H1 (cell line): ENCODE results near the gene TRPV4. TPM values are rescaled to one million over a fixed set of nuclear protein-coding genes. Genes with fewer than 3 reads are reported as not detected.

Experiments used
- CTCF ChIA-PET: fragments of 300-600 bp; sonication (Branson Sonifier 250); formaldehyde crosslinking; loops from one replicate; lab custom pipeline; 2021; ENCODE audit not compliant: partially characterized antibody; lab: Charles Lee
- POLR2A ChIA-PET: fragments of 300-600 bp; sonication (Branson Sonifier 250); formaldehyde crosslinking; loops from one replicate; lab custom pipeline; 2021; ENCODE audit warnings: inconsistent platforms; ENCODE audit not compliant: partially characterized antibody; lab: Charles Lee
- DNase-seq, 2 experiments: peaks; one replicate each; pipeline versions ENCODE4 v3.0.0 to v3.0.0-alpha.2; 2010 to 2022; ENCODE audit warnings: low spot score in 2 of 2, low read depth in 1 of 2, mixed read lengths in 1 of 2
- FAIRE-seq: peaks from 2 replicates; lab custom pipeline; 2011; peaks lifted over from hg19 to GRCh38; lab: Jason Lieb, UNC
- H2AFZ ChIP-seq: 2 replicates; pipeline ENCODE4 v1.8.1; 2012; ENCODE audit warnings: low read length, inconsistent platforms
- H2AK5ac ChIP-seq: 2 replicates; pipeline ENCODE4 v1.6.1; 2013; ENCODE audit warnings: low read depth, low read length
- H2BK120ac ChIP-seq: replicated peaks from 2 replicates; pipeline ENCODE3; 2013; ENCODE audit warnings: low read depth, low read length, inconsistent platforms
- H2BK12ac ChIP-seq: 2 replicates; pipeline ENCODE4 v1.6.1; 2013; ENCODE audit warnings: low read depth, low read length
- H2BK15ac ChIP-seq: 2 replicates; pipeline ENCODE4 v1.6.1; 2013; ENCODE audit warnings: low read length
- H2BK20ac ChIP-seq: 2 replicates; pipeline ENCODE4 v1.6.1; 2013; ENCODE audit warnings: low read length
- H2BK5ac ChIP-seq: 2 replicates; pipeline ENCODE4 v1.6.1; 2013; ENCODE audit warnings: low read depth, low read length
- H3K14ac ChIP-seq: 2 replicates; pipeline ENCODE4 v1.6.1; 2013; ENCODE audit warnings: inconsistent platforms; ENCODE audit not compliant: insufficient read length
- H3K18ac ChIP-seq: 2 replicates; pipeline ENCODE4 v1.6.1; 2013; ENCODE audit warnings: low read length; ENCODE audit errors: extremely low read depth
- H3K23ac ChIP-seq: 2 replicates; pipeline ENCODE4 v1.6.1; 2013; ENCODE audit warnings: inconsistent platforms; ENCODE audit not compliant: insufficient read length
- H3K23me2 ChIP-seq: 2 replicates; pipeline ENCODE4 v1.6.1; 2013; ENCODE audit warnings: low read depth, low read length
- H3K27ac ChIP-seq: 2 replicates; pipeline ENCODE4 v1.6.1; 2011; ENCODE audit warnings: low read depth, low read length, inconsistent platforms
- H3K27me3 ChIP-seq, 4 experiments: replicated peaks in 1 of 4; 1 replicate in 1 of 4; 2 replicates in 3 of 4; pipeline versions ENCODE4 v1.6.1 to v1.8.1; 2011 to 2013; ENCODE audit warnings: low read length in 3 of 4, mild to moderate bottlenecking in 3 of 4, inconsistent platforms in 2 of 4, mixed read lengths in 2 of 4, moderate library complexity in 1 of 4; ENCODE audit not compliant: control insufficient read depth in 3 of 4, insufficient read depth in 3 of 4; ENCODE audit errors: extremely low read depth in 1 of 4
- H3K36me3 ChIP-seq, 4 experiments: 2 replicates each; pipeline versions ENCODE4 v1.6.1 to v1.8.1; 2011 to 2013; ENCODE audit warnings: mild to moderate bottlenecking in 4 of 4, low read length in 3 of 4, moderate library complexity in 2 of 4, control low read depth in 1 of 4, inconsistent platforms in 1 of 4; ENCODE audit not compliant: insufficient read depth in 4 of 4, control insufficient read depth in 2 of 4
- H3K4ac ChIP-seq: replicated peaks from 2 replicates; pipeline ENCODE3; 2013; ENCODE audit warnings: low read length, low read depth, mixed read lengths, inconsistent platforms; ENCODE audit not compliant: insufficient read length
- H3K4me1 ChIP-seq, 4 experiments: replicated peaks in 1 of 4; 1 replicate in 1 of 4; 2 replicates in 3 of 4; pipeline versions ENCODE4 v1.6.1 to v1.8.1; 2011 to 2013; ENCODE audit warnings: low read length in 3 of 4, inconsistent platforms in 2 of 4, mixed read lengths in 1 of 4; ENCODE audit not compliant: insufficient read depth in 4 of 4, control insufficient read depth in 3 of 4
- H3K4me2 ChIP-seq, 2 experiments: 2 replicates each; pipeline versions ENCODE4 v1.6.1 to v1.8.1; 2011 to 2013; ENCODE audit warnings: low read depth in 2 of 2, low read length in 2 of 2, control low read depth in 1 of 2, inconsistent platforms in 1 of 2, mild to moderate bottlenecking in 1 of 2; ENCODE audit not compliant: insufficient read depth in 1 of 2
- H3K4me3 ChIP-seq, 4 experiments: fragments of 200-600, 300-600 bp in 1 of 4; sonication (generic), shearing (Covaris generic), sonication (Bioruptor Twin) in 1 of 4; 2 replicates each; pipeline versions ENCODE4 v1.5.1 to v1.8.1; 2011 to 2016; ENCODE audit warnings: low read length in 4 of 4, low read depth in 3 of 4, control low read depth in 2 of 4, inconsistent platforms in 2 of 4, mild to moderate bottlenecking in 2 of 4, mixed read lengths in 1 of 4, moderate library complexity in 1 of 4; ENCODE audit not compliant: insufficient read depth in 2 of 4; ENCODE audit errors: extremely low read depth in 1 of 4
- H3K56ac ChIP-seq: replicated peaks from 2 replicates; pipeline ENCODE3; 2013; ENCODE audit warnings: low read depth, mild to moderate bottlenecking, mixed read lengths, low read length, inconsistent platforms; ENCODE audit not compliant: insufficient read length
- H3K79me1 ChIP-seq: 2 replicates; pipeline ENCODE4 v1.6.1; 2013; ENCODE audit warnings: low read depth, low read length, control low read depth
- H3K79me2 ChIP-seq, 2 experiments: 2 replicates each; pipeline versions ENCODE4 v1.6.1 to v1.8.1; 2012 to 2013; ENCODE audit warnings: low read length in 2 of 2, mild to moderate bottlenecking in 2 of 2, inconsistent platforms in 1 of 2; ENCODE audit not compliant: insufficient read depth in 2 of 2, control insufficient read depth in 1 of 2
- H3K9ac ChIP-seq, 4 experiments: replicated peaks in 1 of 4; 1 replicate in 1 of 4; 2 replicates in 3 of 4; pipeline versions ENCODE4 v1.6.1 to v1.8.1; 2011 to 2013; ENCODE audit warnings: low read depth in 3 of 4, low read length in 3 of 4, control low read depth in 2 of 4, mild to moderate bottlenecking in 2 of 4, moderate library complexity in 2 of 4, inconsistent platforms in 1 of 4; ENCODE audit errors: extremely low read depth in 1 of 4
- H3K9me3 ChIP-seq, 2 experiments: 2 replicates each; pipeline versions ENCODE4 v1.6.1 to v1.8.1; 2012 to 2013; ENCODE audit warnings: mild to moderate bottlenecking in 2 of 2, moderate library complexity in 2 of 2, control low read depth in 1 of 2, inconsistent platforms in 1 of 2, low read depth in 1 of 2, low read length in 1 of 2, mixed read lengths in 1 of 2; ENCODE audit not compliant: insufficient read depth in 2 of 2
- H4K20me1 ChIP-seq, 2 experiments: replicated peaks in 1 of 2; 2 replicates each; pipeline versions ENCODE3 to v1.8.1; 2011 to 2013; ENCODE audit warnings: inconsistent platforms in 2 of 2, low read length in 2 of 2, mild to moderate bottlenecking in 1 of 2; ENCODE audit not compliant: insufficient read depth in 2 of 2, control insufficient read depth in 1 of 2
- H4K5ac ChIP-seq: 2 replicates; pipeline ENCODE4 v1.6.1; 2013; ENCODE audit warnings: low read length, low read depth, mixed read lengths, inconsistent platforms; ENCODE audit not compliant: insufficient read length
- H4K8ac ChIP-seq: 2 replicates; pipeline ENCODE4 v1.8.0; 2013; ENCODE audit warnings: mild to moderate bottlenecking, moderate library complexity, low read length, inconsistent platforms; ENCODE audit not compliant: insufficient read depth; ENCODE audit errors: extremely low read depth
- H4K91ac ChIP-seq: replicated peaks from 2 replicates; pipeline ENCODE3; 2013; ENCODE audit warnings: low read length, mixed read lengths, inconsistent platforms; ENCODE audit not compliant: insufficient read length
- ATF2 ChIP-seq: IDR thresholded peaks from 2 replicates; pipeline ENCODE4 v1.6.1; 2012; ENCODE audit warnings: low read length, inconsistent platforms
- ATF3 ChIP-seq: IDR thresholded peaks from 2 replicates; pipeline ENCODE4 v1.6.1; 2011; ENCODE audit warnings: low read depth, mild to moderate bottlenecking, low read length; ENCODE audit not compliant: insufficient read depth
- BACH1 ChIP-seq: IDR thresholded peaks from 2 replicates; pipeline ENCODE4 v1.6.1; 2012; ENCODE audit warnings: low read length, improper control_type of control experiment
- CEBPB ChIP-seq: IDR thresholded peaks from 2 replicates; pipeline ENCODE4 v1.6.1; 2012; ENCODE audit warnings: low read depth, low read length
- CHD2 ChIP-seq: IDR thresholded peaks from 2 replicates; pipeline ENCODE4 v1.6.1; 2012; ENCODE audit warnings: low read length, improper control_type of control experiment
- GABPA ChIP-seq: IDR thresholded peaks from 2 replicates; pipeline ENCODE4 v1.6.1; 2011; ENCODE audit warnings: mild to moderate bottlenecking, low read length, moderate library complexity, borderline replicate concordance; ENCODE audit not compliant: insufficient read depth
- KDM5A ChIP-seq: fragments of 200-600 bp; IDR thresholded peaks from 2 replicates; pipeline ENCODE4 v1.7.1; 2012; ENCODE audit warnings: mild to moderate bottlenecking, low read length, inconsistent platforms, mixed read lengths
- RBBP5 ChIP-seq: IDR thresholded peaks from 2 replicates; pipeline ENCODE4 v1.7.1; 2012; ENCODE audit warnings: low read depth, mild to moderate bottlenecking, inconsistent platforms, low read length, moderate library complexity, borderline replicate concordance
- TBP ChIP-seq: IDR thresholded peaks from 2 replicates; pipeline ENCODE4 v1.6.1; 2011; ENCODE audit warnings: low read depth, low read length, improper control_type of control experiment
- WGBS, 2 experiments: shearing (Covaris generic) in 1 of 2; methylation state at CpG; one replicate each; pipeline versions ENCODE4 v1.1.6 to v1.1.7; 2013 to 2015; ENCODE audit warnings: low lambda C conversion rate in 2 of 2, mixed read lengths in 2 of 2, inconsistent platforms in 1 of 2, low coverage in 1 of 2, missing lambda C conversion rate in 1 of 2; ENCODE audit not compliant: insufficient replicate concordance in 2 of 2, insufficient coverage in 1 of 2, insufficient read length in 1 of 2; ENCODE audit errors: extremely low coverage in 1 of 2, missing lambda C conversion rate in 1 of 2; 5-methylcytosine and 5-hydroxymethylcytosine counted together
- polyA plus RNA-seq, 7 experiments: library from polyadenylated mRNA; depleted of rRNA in 3 of 7; stranded (reverse) in 5 of 7; unstranded in 2 of 7; fragments of >200 nt in 5 of 7; fragments of 200-250 nt in 2 of 7; gene quantifications; 1 replicate in 5 of 7; 2 replicates in 1 of 7; 4 replicates in 1 of 7; pipeline versions ENCODE4 v1.2.1 to v1.2.3, GENCODE V29; 2011 to 2013; ENCODE audit warnings: missing spikeins in 2 of 7, mixed read lengths in 2 of 7
- total RNA-seq: library from RNA; stranded (reverse); fragmentation: NEBNext Ultra II Directional; extraction: Animal tissue kit (Norgen Biotek cat#: 25700); gene quantifications from 2 replicates; pipeline ENCODE4 v1.2.1, GENCODE V29; 2021

The TRPV4 gene
- total and polyA plus RNA-seq, 2 of the 8 experiments (the other 6 are each of a cell fraction or from before 2014, with no cell fraction given), result 2.1 to 6.2 TPM

GRCh38 chr12:109804820-109805761 is 28.1 kb downstream of the TRPV4 start:
- H2BK20ac ChIP-seq, result no peak overlapping the region
- no peak overlapping the region for H2BK12ac ChIP-seq
- no peak overlapping the region for H4K5ac ChIP-seq
- H4K20me1 ChIP-seq, result peaks cover 0 to 13% of the 10 kb centered on the region in 2 experiments
- H3K23me2 ChIP-seq, result peaks cover 12% of the 10 kb centered on the region; the same call in 1 of the 2 replicates
- no peak overlapping the region for H2AK5ac ChIP-seq
- H3K27ac ChIP-seq, result no peak overlapping the region
- no peaks in the 10 kb centered on the region for H3K9me3 ChIP-seq
- H4K8ac ChIP-seq, result no peak overlapping the region
- no peak overlapping the region for H3K18ac ChIP-seq
- H3K36me3 ChIP-seq, result no peaks in the 10 kb centered on the region
- ChIA-PET CTCF (interaction anchor here (0.5 to 6.1 kb wide), 66 partner anchors 10 to 1361 kb away, joined by 3 to 183 read pairs (median 4); partner anchors contain the start of genes FAM222A, GLTP and TRPV4), POLR2A (interaction anchor here (0.6 to 1.0 kb wide), 2 partner anchors 67 to 77 kb away, joined by 3 read pairs; no protein-coding TSS in a partner anchor)
- no peak overlapping the region for H3K4ac ChIP-seq
- H3K23ac ChIP-seq, result no peak overlapping the region
- no peaks in the 10 kb centered on the region; the same call in 1 of the 2 replicates for H3K79me1 ChIP-seq
- H2AFZ ChIP-seq, result no peak overlapping the region
- no peak overlapping the region for H4K91ac ChIP-seq
- H3K4me1 ChIP-seq, result no peaks in the 10 kb centered on the region
- H3K14ac ChIP-seq, result no peak overlapping the region
- no peak overlapping the region for H2BK120ac ChIP-seq
- H2BK5ac ChIP-seq, result no peak overlapping the region
- no peak overlapping the region for H2BK15ac ChIP-seq
- WGBS, 2 experiments, result 46% methylated on average over 12 of the region's 12 CpGs; no CpG with 5 or more reads in 1 of the 2 experiments
- H3K56ac ChIP-seq, result no peak overlapping the region
- no peaks in the 10 kb centered on the region for H3K79me2 ChIP-seq
- H3K9ac ChIP-seq, result no peak overlapping the region
- H3K4me3 ChIP-seq, result no peak overlapping the region
- DNase-seq (peak; percentile 21 to 91), FAIRE-seq (peak; percentile 63)
- H3K4me2 ChIP-seq, result no peak overlapping the region
- H3K27me3 ChIP-seq, result no peaks in the 10 kb centered on the region
- TF ChIP-seq KDM5A, result no peak
- no peak for TF ChIP-seq ATF3
- no peak for TF ChIP-seq RBBP5
- TF ChIP-seq CEBPB, result peak; percentile 87
- no peak for TF ChIP-seq TBP
- no peak for TF ChIP-seq GABPA
- TF ChIP-seq CHD2, result no peak
- 0 out of 2 replicates have a peak, but pooled peaks have one; percentile 49 for TF ChIP-seq ATF2
- no peak for TF ChIP-seq BACH1
